B cell (primary cell): Measurements from ENCODE around the gene RPP14.

Source experiments
- CTCF ChIP-seq: fragments of 200-600 bp; IDR thresholded peaks from one replicate; pipeline ENCODE4 v1.8.0; 2022; ENCODE audit warnings: antibody characterized with exemption, mild to moderate bottlenecking
- EZH2 ChIP-seq: IDR thresholded peaks from 2 replicates; pipeline ENCODE4 v1.6.1; 2012; ENCODE audit warnings: borderline replicate concordance, low read depth, mild to moderate bottlenecking, moderate library complexity, low read length; ENCODE audit not compliant: insufficient read depth, poor library complexity, severe bottlenecking

- TF ChIP-seq CTCF = no peak
- no peak for TF ChIP-seq EZH2
These were observed 17.7 kb downstream of the RPP14 start for GRCh38 chr3:58323529-58324390.
